Measurements from ENCODE around the gene ATP4B.

Gene ATP4B

DNA sequence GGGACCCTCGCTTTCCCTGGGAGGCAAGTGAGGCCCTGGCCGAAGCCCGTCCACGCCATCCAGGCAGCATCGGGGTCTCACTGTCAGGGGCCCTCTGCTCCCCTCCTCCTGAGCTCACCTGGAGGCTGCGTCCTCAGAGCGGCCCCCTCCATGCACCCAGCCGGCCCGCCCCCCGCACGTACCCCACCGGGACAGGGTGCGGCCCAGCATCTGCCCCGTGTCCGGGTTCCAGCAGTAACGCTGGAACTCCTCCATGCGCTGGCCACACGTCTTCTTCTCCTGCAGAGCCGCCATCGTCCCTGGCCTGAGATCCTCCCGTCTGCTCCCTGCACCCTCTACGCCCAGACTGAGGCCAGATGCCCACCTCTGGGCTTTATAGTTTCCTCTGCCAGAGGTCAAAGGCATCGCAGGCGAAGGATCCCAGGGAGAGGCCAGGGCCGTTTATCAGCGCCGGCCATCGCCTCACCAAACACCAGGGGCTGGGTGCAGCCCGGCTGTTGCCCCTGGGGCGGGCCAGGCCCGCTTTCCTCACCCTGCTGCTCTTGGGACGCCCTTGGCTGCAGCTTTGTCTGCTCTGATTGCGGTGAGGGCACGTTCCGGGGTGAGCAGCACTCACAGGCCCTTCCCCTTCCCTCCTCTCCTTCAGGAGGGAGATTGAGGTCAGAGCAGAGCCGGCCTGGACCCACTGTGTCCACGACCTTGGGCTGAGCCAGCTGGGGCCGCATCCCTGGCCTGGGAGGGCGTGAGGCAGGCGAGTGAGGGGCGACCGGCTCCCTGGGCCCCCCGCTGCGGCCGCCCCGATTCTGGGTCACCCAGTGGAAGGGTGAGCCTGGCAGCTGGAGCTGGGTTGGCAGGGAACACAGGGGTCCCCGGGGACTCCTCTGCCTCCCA lies at the start of gene ATP4B:
TSS of gene ATP4B (minus strand) at position 348 of the 891 bp plus-strand sequence. CDS start at position 294, 54 bp downstream.
- no peak for DNase-seq (ENCODE audit: low read depth)

GRCh38 chr13:113672002-113672651 lies 14.1 kb upstream of the ATP4B start:
- DNase-seq (ENCODE audit: low read depth), result no peak

- DNase-seq (ENCODE audit: low read depth), result no peak
Observed at GRCh38 chr13:113671066-113672001, 13.3 kb upstream of the ATP4B start.

- DNase-seq (ENCODE audit: low read depth), result no peak
Observed at GRCh38 chr13:113670541-113670940, 12.5 kb upstream of the ATP4B start.

- no peak for DNase-seq (ENCODE audit: low read depth)
Observed at GRCh38 chr13:113669755-113670341, 11.8 kb upstream of the ATP4B start.

DNA sequence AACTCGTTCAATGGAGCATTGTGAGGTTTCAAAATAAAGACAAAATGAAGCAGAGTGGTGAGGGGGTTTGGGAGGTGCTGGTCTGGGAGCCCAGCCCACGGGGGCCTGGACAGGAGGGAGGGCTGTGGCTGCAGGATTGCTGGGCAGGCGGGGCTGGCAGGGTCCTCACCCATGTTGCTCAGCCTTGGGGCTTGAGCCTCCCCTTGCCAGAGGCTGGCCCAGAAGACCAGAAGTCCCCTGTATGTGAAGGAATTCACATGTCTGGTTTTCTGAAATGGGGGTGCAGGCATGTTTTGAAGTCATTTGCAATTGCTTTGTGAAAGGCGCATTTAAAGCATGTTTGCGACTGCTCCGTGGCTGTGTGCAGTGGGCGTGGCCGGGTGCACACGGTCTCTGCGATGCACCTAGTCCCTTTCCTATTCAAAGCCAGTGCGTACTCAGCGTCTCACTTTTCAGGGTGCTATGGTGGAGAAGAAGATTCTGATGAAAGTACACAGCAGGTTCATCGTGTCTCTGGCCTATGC lies 11.3 kb upstream of the ATP4B start:
- no peak for DNase-seq (ENCODE audit: low read depth)

DNA sequence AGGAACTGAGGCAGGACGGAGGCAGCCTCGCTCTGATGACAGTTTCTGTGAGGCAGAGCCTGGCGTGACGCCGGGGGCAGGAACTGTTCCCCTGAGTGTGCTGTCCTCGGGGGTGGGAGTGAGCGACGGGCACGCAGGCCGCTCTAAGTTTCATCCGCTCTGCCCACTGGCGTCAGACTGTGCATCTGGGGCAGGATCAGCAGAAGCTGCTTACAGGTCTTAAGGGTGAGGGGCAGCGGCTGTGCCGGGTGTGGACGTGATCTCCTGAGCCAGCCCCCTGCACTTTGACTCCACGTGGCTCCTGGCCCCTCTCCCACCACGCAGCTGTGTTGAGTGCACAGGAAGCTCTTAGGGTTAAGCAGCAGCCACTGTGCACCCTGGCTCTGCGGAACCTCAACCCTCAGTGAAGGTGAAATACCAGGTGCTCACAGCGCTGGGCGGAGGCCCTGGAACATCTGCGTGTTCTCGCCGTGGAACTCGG lies 10.5 kb upstream of the ATP4B start:
- no peak for DNase-seq (ENCODE audit: low read depth)

DNA sequence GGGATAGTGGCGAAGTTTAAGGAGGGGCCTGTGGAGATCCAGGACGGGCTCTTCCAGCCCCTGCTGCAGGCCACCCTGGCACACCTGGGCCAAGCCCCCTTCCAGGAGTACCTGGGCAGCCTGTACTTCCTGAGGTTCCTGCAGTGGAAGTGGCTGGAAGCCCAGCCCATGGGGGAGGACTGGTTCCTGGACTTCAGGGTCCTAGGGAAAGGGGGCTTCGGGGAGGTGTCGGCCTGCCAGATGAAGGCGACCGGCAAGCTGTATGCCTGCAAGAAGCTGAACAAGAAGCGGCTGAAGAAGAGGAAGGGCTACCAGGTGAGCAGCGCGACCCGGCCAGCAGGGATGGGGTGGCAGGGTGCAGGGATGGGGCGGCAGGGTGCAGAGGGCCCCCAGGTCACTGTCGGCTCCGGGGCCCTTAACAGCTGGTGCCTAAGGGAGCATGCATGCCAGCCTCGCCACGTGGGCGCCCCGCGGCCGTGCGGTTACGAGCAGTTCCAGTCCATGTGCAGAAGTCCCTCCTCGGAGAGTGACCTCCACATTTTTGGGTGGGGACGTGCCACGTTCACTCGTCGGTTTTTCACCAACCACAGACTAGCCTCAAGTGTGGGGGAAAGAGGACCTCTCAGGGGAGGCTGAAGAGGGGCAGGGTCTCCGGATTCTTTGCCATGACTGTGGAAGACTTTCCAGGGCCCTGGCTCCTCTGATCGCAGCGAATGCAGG lies 9.9 kb upstream of the ATP4B start:
- no peak for DNase-seq (ENCODE audit: low read depth)

- DNase-seq (ENCODE audit: low read depth), result no peak
Observed at GRCh38 chr13:113666951-113667701, 9.1 kb upstream of the ATP4B start, which contains the start of gene GRK1. GRK1 (plus strand) TSS chr13:113667219; CDS start chr13:113667387, 168 bp downstream.

DNA sequence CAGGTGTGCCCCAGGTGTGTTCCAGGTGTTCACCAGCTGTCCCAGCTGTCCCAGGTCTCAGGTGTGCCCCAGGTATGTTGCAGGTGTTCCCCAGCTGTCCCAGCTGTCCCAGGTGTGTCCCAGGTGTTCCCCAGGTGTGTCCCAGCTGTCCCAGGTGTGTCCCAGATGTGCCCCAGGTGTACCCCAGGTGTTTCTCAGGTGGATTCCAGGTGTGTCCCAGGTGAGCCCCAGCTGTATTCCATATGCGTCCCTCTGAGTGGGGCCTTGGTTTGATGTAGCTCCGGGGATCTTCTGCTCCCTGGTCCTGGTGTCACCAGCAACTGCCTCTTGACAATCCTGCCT lies 8.3 kb upstream of the ATP4B start:
- DNase-seq (ENCODE audit: low read depth), result no peak

GRCh38 chr13:113665597-113666328 lies 7.8 kb upstream of the ATP4B start:
- no peak for DNase-seq (ENCODE audit: low read depth)

DNA sequence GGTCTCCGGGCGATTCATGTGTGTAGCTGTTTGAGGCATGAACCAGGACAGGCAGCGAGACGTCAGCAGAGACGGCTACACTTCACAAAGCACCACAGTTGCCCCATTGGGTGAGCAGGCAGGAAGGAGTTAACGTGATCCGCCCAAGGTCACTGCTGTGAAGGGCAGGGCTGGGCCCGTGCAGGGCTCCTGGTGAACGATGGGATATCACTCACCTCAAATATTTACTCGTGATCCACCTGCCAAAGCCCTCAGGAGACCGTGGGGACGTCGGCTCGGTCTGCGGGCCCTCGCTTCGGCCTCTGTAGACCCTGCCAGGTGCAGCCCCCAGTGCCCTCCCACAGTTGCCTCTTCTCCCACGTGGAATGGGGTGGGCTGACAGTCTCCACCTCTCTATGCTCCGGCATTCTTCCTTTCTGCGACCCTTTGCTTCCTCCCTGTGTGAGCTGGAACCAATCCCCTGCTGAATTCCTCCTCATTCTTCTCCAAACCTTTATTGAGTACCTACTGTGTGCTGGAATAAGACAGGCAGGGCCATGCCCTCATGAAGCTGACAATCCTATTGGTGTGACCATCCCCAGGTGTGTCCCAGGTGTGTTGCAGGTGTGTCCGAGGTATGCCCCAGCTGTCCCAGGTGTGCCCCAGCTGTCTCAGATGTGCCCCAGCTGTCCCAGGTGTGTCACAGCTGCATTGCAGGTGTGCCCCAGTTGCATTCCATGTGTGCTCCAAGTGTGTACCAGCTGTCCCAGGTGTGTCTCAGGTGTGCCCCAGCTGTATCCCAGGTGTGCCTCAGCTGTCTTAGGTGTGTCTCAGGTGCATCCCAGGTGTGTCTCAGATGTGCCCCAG lies 7.0 kb upstream of the ATP4B start:
- DNase-seq (ENCODE audit: low read depth), result no peak

DNA sequence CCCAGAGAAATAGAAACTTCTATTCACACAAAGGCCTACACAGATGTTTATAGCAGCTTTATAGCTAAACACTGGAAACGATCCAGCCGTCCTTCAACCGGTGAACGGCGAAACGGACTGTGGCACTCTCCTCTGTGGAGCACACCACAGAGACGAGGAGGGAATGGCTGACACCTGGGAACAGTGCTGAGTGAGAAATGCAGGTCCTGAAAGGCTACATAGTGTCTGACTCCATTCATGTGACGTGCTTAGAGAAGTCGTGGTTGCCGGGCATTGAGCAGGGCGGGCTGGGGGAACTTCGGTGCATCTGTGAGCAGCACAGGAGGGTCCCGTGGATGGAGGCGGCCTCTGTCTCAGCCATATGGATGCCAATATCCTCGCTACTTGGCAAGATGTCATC lies 5.9 kb upstream of the ATP4B start:
- DNase-seq (ENCODE audit: low read depth), result no peak

- no peak for DNase-seq (ENCODE audit: low read depth)
Observed at GRCh38 chr13:113661509-113661908, 3.5 kb upstream of the ATP4B start.

GRCh38 chr13:113660066-113660465 lies 2.1 kb upstream of the ATP4B start:
- DNase-seq (ENCODE audit: low read depth), result no peak

GRCh38 chr13:113659337-113659736 lies 1.3 kb upstream of the ATP4B start:
- DNase-seq (ENCODE audit: low read depth), result no peak

GRCh38 chr13:113658836-113659235 lies 838 bp upstream of the ATP4B start:
- no peak for DNase-seq (ENCODE audit: low read depth)

Data from EH (cell line).